NCI-H2107 (cell line): Measurements from ENCODE around the gene CPN2.
A peak's percentile ranks its signal among the peaks of the same experiment; 100 is the strongest.

ENCODE experiments used
- DNase-seq: peaks from one replicate; lab custom pipeline; 2025; lab: John Stamatoyannopoulos, UW

The CPN2 gene

GRCh38 chr3:194327218-194328052 lies 23.7 kb downstream of the CPN2 start:
- DNase-seq = no peak

- no peak for DNase-seq
Measured at GRCh38 chr3:194326968-194327217, 24.2 kb downstream of the CPN2 start.

GRCh38 chr3:194326192-194326967 lies 24.7 kb downstream of the CPN2 start:
- DNase-seq = no peak

- DNase-seq = no peak
Measured at GRCh38 chr3:194325424-194326153, 25.5 kb downstream of the CPN2 start.

- DNase-seq = no peak
Measured at GRCh38 chr3:194324823-194325327, 26.3 kb downstream of the CPN2 start.

GRCh38 chr3:194323785-194324735 lies 27.1 kb downstream of the CPN2 start:
- no peak for DNase-seq

- DNase-seq = no peak
Measured at GRCh38 chr3:194322678-194323211, 28.4 kb downstream of the CPN2 start.

- no peak for DNase-seq
Measured at GRCh38 chr3:194321693-194322640, 29.2 kb downstream of the CPN2 start.

GRCh38 chr3:194320744-194321243 lies 30.3 kb downstream of the CPN2 start:
- DNase-seq = no peak

GRCh38 chr3:194320100-194320499 lies 31.0 kb downstream of the CPN2 start:
- no peak for DNase-seq

- DNase-seq = no peak
Measured at GRCh38 chr3:194318511-194319161, 32.5 kb downstream of the CPN2 start.

GRCh38 chr3:194316918-194317317 lies 34.2 kb downstream of the CPN2 start:
- no peak for DNase-seq

GRCh38 chr3:194315965-194316361 lies 35.2 kb downstream of the CPN2 start:
- no peak for DNase-seq

- peak; percentile 90 for DNase-seq
Measured at GRCh38 chr3:194315088-194315964, 35.8 kb downstream of the CPN2 start.

- no peak for DNase-seq
Measured at GRCh38 chr3:194314388-194315068, 36.6 kb downstream of the CPN2 start.

- DNase-seq = no peak
Measured at GRCh38 chr3:194313560-194314387, 37.4 kb downstream of the CPN2 start.
